Thyroid gland (tissue), 4 donors: ENCODE data around the gene GLCE. TPM values are rescaled to one million over a fixed set of nuclear protein-coding genes. Genes with fewer than 3 reads are reported as not detected.

ENCODE experiments used
- DNase-seq, 2 donors: peaks; one replicate each; pipeline ENCODE4 v3.0.0-alpha.2; 2019
- H3K27ac ChIP-seq, 3 donors: fragments of 200-600 bp; sonication (generic); 1 replicate in 2 of 3; 2 replicates in 1 of 3; pipeline ENCODE4 v1.5.1; 2016 to 2019; ENCODE audit warnings: mild to moderate bottlenecking in 1 of 3, moderate library complexity in 1 of 3
- H3K27me3 ChIP-seq: fragments of 200-600 bp; sonication (generic); one replicate; pipeline ENCODE4 v1.5.1; 2019
- H3K36me3 ChIP-seq, 2 donors: fragments of 200-600 bp; sonication (generic); one replicate each; pipeline ENCODE4 v1.5.1; 2016 to 2019
- H3K4me1 ChIP-seq, 2 donors: fragments of 200-600 bp; sonication (generic); one replicate each; pipeline ENCODE4 v1.5.1; 2017 to 2019
- H3K4me3 ChIP-seq, 3 donors: fragments of 200-600 bp; sonication (generic); replicated peaks in 1 of 3; 1 replicate in 2 of 3; 2 replicates in 1 of 3; pipeline ENCODE4 v1.5.1; 2016; ENCODE audit warnings: mild to moderate bottlenecking in 1 of 3
- H3K9me3 ChIP-seq: fragments of 200-600 bp; sonication (generic); one replicate; pipeline ENCODE4 v1.5.1; 2017
- POLR2A ChIP-seq, 2 donors: fragments of 450-650 bp; IDR thresholded peaks; one replicate each; pipeline ENCODE4 v1.6.1; 2017; ENCODE audit warnings: antibody characterized with exemption in 2 of 2, mild to moderate bottlenecking in 2 of 2, moderate library complexity in 1 of 2
- WGBS, 2 donors: methylation state at CpG; one replicate each; pipeline ENCODE4 v1.1.5; 2017; 5-methylcytosine and 5-hydroxymethylcytosine counted together
- intact Hi-C: fragments of 100-400 bp; cut with DNase I; formaldehyde crosslinking; loops from one replicate; pipeline ENCODE4 v1.15.1; 2023
- total RNA-seq, 4 donors: library from RNA; depleted of rRNA; stranded (reverse); fragments of >200 nt; gene quantifications; one replicate each; pipeline ENCODE4 v1.2.3, GENCODE V29; 2016
- TF ChIP-seq, protein P1 (sequence below), 6 experiments: fragments of 200-600 bp in 3 of 6; fragments of 450-650 bp in 3 of 6; sonication (generic) in 3 of 6; IDR thresholded peaks; one replicate each; pipeline ENCODE4 v1.5.1; 2016 to 2019; ENCODE audit warnings: antibody characterized with exemption in 6 of 6, mild to moderate bottlenecking in 2 of 6, inconsistent platforms in 1 of 6, moderate library complexity in 1 of 6

GLCE gene
- total RNA-seq, 4 donors from 2014 or later: 7.6 to 16.1 (median 11.9) TPM

DNA sequence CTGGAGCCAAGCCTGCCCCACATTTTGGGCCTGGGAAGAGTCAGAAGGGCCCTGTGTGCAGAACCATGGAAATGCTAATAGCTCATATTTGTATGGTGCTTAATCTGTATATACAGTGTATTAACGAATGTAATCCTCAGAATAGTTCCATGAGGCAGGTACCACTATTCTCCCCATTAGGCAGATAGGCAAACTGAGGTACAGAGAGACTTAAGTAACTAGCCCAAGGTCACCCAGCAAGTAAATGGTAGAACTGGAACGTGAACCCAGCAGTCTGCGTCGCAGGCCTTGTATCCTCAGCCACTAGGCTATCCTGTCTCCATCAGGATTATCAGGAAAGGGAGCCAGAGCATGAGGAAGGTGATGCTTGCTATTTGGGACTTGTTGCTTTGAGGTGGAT is 28.0 kb upstream of the GLCE start:
- intact Hi-C loops: no loop called here
- H3K27me3 ChIP-seq: no peaks in the 10 kb centered on the region
- H3K4me3 ChIP-seq: no peak overlapping the region
- H3K36me3 ChIP-seq: no peaks in the 10 kb centered on the region
- no peak for TF ChIP-seq POLR2A (IDR thresholded peaks at IDR 0.05)
- TF ChIP-seq, protein P1, sequence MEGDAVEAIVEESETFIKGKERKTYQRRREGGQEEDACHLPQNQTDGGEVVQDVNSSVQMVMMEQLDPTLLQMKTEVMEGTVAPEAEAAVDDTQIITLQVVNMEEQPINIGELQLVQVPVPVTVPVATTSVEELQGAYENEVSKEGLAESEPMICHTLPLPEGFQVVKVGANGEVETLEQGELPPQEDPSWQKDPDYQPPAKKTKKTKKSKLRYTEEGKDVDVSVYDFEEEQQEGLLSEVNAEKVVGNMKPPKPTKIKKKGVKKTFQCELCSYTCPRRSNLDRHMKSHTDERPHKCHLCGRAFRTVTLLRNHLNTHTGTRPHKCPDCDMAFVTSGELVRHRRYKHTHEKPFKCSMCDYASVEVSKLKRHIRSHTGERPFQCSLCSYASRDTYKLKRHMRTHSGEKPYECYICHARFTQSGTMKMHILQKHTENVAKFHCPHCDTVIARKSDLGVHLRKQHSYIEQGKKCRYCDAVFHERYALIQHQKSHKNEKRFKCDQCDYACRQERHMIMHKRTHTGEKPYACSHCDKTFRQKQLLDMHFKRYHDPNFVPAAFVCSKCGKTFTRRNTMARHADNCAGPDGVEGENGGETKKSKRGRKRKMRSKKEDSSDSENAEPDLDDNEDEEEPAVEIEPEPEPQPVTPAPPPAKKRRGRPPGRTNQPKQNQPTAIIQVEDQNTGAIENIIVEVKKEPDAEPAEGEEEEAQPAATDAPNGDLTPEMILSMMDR (IDR thresholded peaks at IDR 0.05): no peak
- H3K4me1 ChIP-seq: peaks cover 0 to 7% of the 10 kb centered on the region in 2 donors
- DNase-seq: no peak
- WGBS, 2 donors: 91 to 92% methylated on average over 4 of the region's 4 CpGs
- H3K27ac ChIP-seq: no peak overlapping the region
- H3K9me3 ChIP-seq: no peaks in the 10 kb centered on the region

DNA sequence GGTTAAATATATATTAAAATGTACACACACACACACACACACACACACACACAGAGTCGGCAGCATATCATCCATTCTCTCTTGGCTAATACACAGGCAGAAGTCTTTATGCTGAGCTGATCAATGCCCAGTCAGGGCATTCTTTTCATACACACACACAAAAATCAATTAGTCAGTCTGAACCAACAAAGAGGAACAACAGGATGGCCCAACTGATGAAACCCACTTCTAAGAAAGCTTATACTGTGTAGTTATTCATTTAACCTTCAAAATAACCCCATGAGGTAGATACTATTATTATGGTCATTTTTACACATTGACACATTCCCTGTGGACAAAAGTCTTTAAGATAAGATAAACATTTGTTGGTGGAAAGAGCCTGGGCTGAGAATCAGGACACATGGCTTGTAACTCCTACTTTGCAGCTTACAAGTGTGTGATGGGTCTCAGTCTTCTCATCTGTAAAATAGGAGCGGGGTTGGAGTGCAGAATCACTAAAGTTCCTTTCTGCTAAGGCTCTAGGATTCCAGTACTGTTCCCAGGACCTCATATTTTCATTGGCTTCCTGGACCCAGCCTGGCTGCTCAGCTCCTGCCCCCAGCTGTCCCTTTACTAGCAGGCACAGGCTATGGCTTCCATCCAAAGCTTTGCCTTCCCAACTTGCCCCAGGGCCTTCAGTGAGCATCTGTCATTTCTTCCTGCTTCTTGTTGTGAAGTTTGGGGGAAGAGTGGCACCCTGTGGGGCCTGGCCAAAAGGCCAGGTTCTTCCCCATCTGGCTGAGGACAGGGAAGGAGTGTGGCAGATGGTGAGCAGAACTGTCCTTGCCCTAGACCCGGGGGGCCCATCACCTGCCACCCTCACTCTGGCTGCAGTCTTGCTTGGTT is 27.2 kb upstream of the GLCE start:
- no peaks in the 10 kb centered on the region for H3K27me3 ChIP-seq
- H3K4me1 ChIP-seq: peaks cover 0 to 7% of the 10 kb centered on the region in 2 donors
- no peaks in the 10 kb centered on the region for H3K36me3 ChIP-seq
- H3K4me3 ChIP-seq: no peak overlapping the region
- intact Hi-C loops: no loop called here
- DNase-seq: no peak
- TF ChIP-seq, protein P1 (IDR thresholded peaks at IDR 0.05): no peak
- no peak for TF ChIP-seq POLR2A (IDR thresholded peaks at IDR 0.05)
- H3K27ac ChIP-seq: no peak overlapping the region
- H3K9me3 ChIP-seq: no peaks in the 10 kb centered on the region
- WGBS, 2 donors: 75 to 84% methylated on average over 3 of the region's 3 CpGs

DNA sequence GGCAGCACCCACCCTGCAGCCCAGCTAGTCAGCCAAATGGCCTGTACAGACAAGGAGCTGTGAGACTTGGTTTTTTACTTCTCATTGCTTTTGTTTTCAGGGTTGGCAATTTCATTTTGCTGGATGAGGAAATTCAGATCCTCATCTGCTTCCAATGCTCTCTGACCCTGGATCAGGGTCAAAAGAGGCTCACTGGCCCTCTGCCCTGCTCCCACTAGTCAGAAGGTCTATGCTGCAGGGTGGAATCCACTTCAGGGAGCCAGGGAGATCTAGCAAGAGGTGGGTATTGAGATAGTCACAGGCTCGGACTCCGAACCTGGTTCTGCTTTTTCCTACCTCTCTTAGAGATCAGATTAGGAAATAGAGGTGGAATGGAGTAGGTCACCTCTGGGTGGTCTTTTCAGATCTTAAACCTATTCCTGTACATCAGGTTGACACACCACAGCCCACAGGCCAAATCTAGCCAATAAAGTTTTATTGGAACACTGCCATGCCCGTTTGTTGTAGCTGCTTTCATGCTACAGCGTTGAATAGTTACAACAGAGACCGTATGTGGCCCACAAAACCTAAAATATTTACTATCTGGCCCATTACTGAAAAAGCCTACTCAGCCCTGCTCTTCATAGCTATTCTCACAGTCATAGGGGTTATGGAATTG is 26.4 kb upstream of the GLCE start:
- no peak for DNase-seq
- no peak overlapping the region for H3K27ac ChIP-seq
- no peaks in the 10 kb centered on the region for H3K36me3 ChIP-seq
- TF ChIP-seq, protein P1 (IDR thresholded peaks at IDR 0.05): no peak
- no peak for TF ChIP-seq POLR2A (IDR thresholded peaks at IDR 0.05)
- no peak overlapping the region for H3K4me3 ChIP-seq
- no peaks in the 10 kb centered on the region for H3K9me3 ChIP-seq
- no peaks in the 10 kb centered on the region for H3K27me3 ChIP-seq
- 92 to 97% methylated on average over 5 of the region's 5 CpGs for WGBS, 2 donors
- H3K4me1 ChIP-seq: peaks cover 0 to 1% of the 10 kb centered on the region in 2 donors
- intact Hi-C loops: no loop called here

DNA sequence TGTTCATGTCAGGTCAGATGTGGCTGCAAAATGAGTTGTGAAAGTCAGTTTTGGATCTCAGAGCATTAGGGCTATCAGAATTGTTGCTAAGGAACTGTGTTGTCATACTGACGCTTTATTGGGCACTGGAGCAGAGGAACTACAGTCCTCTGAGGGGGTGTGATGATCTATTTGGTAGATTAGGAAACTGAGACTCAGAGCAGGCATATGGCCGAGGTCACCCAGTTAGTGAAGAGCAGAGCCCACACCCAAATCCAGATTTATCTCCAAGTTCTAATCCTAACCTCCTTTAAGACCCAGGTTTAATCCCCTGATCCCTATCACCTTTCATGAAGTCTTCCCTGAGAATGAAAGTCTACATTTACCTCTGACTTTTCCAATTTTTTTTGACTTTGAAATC is 25.6 kb upstream of the GLCE start:
- no peaks in the 10 kb centered on the region for H3K9me3 ChIP-seq
- H3K36me3 ChIP-seq: no peaks in the 10 kb centered on the region
- no peaks in the 10 kb centered on the region for H3K4me1 ChIP-seq
- H3K4me3 ChIP-seq: no peak overlapping the region
- WGBS, 2 donors: 74 to 77% methylated on average over 2 of the region's 2 CpGs
- TF ChIP-seq POLR2A (IDR thresholded peaks at IDR 0.05): no peak
- TF ChIP-seq, protein P1 (IDR thresholded peaks at IDR 0.05): no peak
- H3K27me3 ChIP-seq: no peaks in the 10 kb centered on the region
- DNase-seq: no peak
- H3K27ac ChIP-seq: no peak overlapping the region
- intact Hi-C loops: no loop called here

DNA sequence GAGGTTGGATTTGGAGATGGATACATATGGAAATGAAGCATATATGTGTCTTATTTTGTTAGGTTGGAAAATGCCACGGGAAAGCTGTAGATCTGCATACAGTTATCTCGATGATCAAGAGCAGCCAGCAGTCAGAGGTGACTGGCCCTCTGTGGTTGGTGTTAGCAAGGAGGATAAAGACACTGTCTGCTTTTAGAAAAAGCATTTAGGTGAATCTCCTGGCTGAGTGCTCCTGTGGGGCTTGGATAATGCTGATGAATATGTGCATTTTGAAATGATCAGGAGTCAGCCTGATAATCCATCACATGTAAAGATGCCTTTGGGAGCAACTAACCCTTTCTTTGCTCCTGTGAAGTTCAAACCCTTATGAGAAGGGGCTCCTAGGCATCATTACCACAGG is 24.9 kb upstream of the GLCE start:
- Histone ChIP-seq H3K27me3 (no peaks in the 10 kb centered on the region), H3K9me3 (no peaks in the 10 kb centered on the region), H3K36me3 (no peaks in the 10 kb centered on the region), H3K4me3 (no peak overlapping the region), H3K27ac (no peak overlapping the region), H3K4me1 (no peaks in the 10 kb centered on the region)
- intact Hi-C loops: no loop called here
- TF ChIP-seq, protein P1 (IDR thresholded peaks at IDR 0.05): no peak
- TF ChIP-seq POLR2A (IDR thresholded peaks at IDR 0.05): no peak
- 79 to 80% methylated on average over 2 of the region's 2 CpGs for WGBS, 2 donors
- no peak for DNase-seq
